BLaER1 treated with 17β-estradiol and CSF1 and Interleukin-3, amounts not matched to agents 10 nM and 100 nM (cell line): ENCODE results near the gene EFHD2.

Experiments used
- H3K27ac ChIP-seq, 11 experiments: shearing (Covaris generic); formaldehyde crosslinking; 2 replicates each; pipeline ENCODE4 v1.8.1; 2022
- H3K27me3 ChIP-seq, 11 experiments: shearing (Covaris generic); formaldehyde crosslinking; 2 replicates each; pipeline ENCODE4 v1.8.1; 2022
- H3K36me3 ChIP-seq, 11 experiments: shearing (Covaris generic); formaldehyde crosslinking; 2 replicates each; pipeline ENCODE4 v1.8.1; 2022
- H3K4me1 ChIP-seq, 10 experiments: shearing (Covaris generic); formaldehyde crosslinking; 2 replicates each; pipeline ENCODE4 v1.8.1; 2022
- H3K4me2 ChIP-seq, 11 experiments: shearing (Covaris generic); formaldehyde crosslinking; 2 replicates each; pipeline ENCODE4 v1.8.1; 2022
- H3K4me3 ChIP-seq, 10 experiments: shearing (Covaris generic); formaldehyde crosslinking; 2 replicates each; pipeline ENCODE4 v1.8.1; 2022
- H3K9ac ChIP-seq, 11 experiments: shearing (Covaris generic); formaldehyde crosslinking; 2 replicates each; pipeline ENCODE4 v1.8.1; 2022
- H3K9me3 ChIP-seq, 11 experiments: shearing (Covaris generic); formaldehyde crosslinking; replicated peaks in 1 of 11; 2 replicates each; pipeline ENCODE4 v1.8.1; 2022
- H4K20me1 ChIP-seq, 11 experiments: shearing (Covaris generic); formaldehyde crosslinking; 2 replicates each; pipeline ENCODE4 v1.8.1; 2022
- Cebpa-rat ChIP-seq, 11 experiments: shearing (Covaris generic); IDR thresholded peaks; 2 replicates each; pipeline ENCODE4 v1.8.1; 2022

EFHD2 gene

GRCh38 chr1:15406614-15407559 is 2.8 kb upstream of the EFHD2 start:
- H3K4me3 ChIP-seq: no peak overlapping the region
- H3K4me2 ChIP-seq: no peak overlapping the region
- no peak overlapping the region for H3K9ac ChIP-seq
- H3K27me3 ChIP-seq: peaks cover 0 to 17% (median 8%) of the 10 kb centered on the region in 11 experiments; a peak in 8 of 22 replicates
- H4K20me1 ChIP-seq: peaks cover 0 to 11% (median 5%) of the 10 kb centered on the region in 11 experiments; a peak in 9 of 22 replicates
- no peaks in the 10 kb centered on the region for H3K9me3 ChIP-seq
- H3K36me3 ChIP-seq: peaks cover 0 to 1% (median 0%) of the 10 kb centered on the region in 11 experiments; a peak in 4 of 22 replicates
- no peak for TF ChIP-seq Cebpa-rat (IDR thresholded peaks at IDR 0.05)
- H3K4me1 ChIP-seq: peaks cover 0 to 11% (median 8%) of the 10 kb centered on the region in 10 experiments; a peak in 16 of 20 replicates
- no peak overlapping the region for H3K27ac ChIP-seq

DNA sequence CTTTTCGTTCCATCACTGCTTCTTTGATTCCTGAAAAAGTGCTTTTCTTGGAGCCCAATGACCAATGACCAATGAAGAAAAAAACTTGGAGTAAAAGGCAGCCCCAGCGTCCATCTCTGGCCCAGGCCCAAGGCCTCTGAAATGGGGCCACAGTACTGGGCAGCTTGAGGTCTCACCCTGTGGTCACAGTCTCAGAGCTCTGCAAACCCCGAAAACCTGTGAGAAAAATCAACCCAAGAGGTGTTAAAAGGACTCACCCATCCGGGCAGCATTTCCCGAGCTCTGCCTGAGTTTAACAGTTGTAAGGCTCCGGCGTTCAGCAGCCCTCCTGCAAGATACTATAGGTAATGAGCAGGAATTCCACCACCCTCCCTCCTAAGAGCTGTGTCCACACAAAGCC is 2.1 kb upstream of the EFHD2 start:
- H3K4me1 ChIP-seq: peaks cover 3 to 17% (median 14%) of the 10 kb centered on the region in 10 experiments
- peaks cover 2 to 18% (median 10%) of the 10 kb centered on the region in 11 experiments; a peak in 18 of 22 replicates for H4K20me1 ChIP-seq
- H3K36me3 ChIP-seq: peaks cover 0 to 8% (median 7%) of the 10 kb centered on the region in 11 experiments; a peak in 12 of 22 replicates
- H3K27me3 ChIP-seq: peaks cover 0 to 17% (median 8%) of the 10 kb centered on the region in 11 experiments; a peak in 8 of 22 replicates
- H3K4me2 ChIP-seq: no peak overlapping the region
- H3K9me3 ChIP-seq: no peaks in the 10 kb centered on the region
- no peak overlapping the region for H3K27ac ChIP-seq
- H3K9ac ChIP-seq: no peak overlapping the region
- no peak overlapping the region for H3K4me3 ChIP-seq
- no peak for TF ChIP-seq Cebpa-rat (IDR thresholded peaks at IDR 0.05)

DNA sequence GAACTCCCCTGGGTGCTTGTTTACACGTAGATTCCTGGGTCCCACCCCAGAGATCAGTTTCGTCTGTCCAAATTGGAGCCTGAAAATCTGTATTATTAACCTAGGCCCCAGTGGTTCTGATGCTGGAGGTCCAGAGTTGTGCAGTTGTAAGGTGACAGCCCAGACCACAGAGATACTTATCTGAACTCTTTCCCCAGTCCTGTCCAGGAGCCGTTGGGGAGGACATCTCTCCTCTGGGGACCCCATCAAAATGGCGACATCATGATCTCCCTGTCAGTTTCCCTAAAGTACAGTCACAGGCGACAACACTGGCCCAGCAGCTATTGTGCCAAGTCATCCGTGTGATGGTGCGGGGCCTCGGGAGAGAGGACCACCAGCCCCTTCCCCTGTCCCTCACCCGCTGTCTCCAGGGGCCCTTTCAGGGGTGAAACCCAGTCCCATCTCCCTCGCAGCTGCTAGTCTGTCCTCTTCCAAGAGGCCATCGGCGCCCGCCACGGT is 749 bp upstream of the EFHD2 start:
- H3K27me3 ChIP-seq: peaks cover 0 to 17% (median 8%) of the 10 kb centered on the region in 11 experiments; a peak in 8 of 22 replicates
- H3K4me3 ChIP-seq: peak overlapping the region; percentile 73 to 99 (median 94)
- H3K9me3 ChIP-seq: no peaks in the 10 kb centered on the region
- H3K27ac ChIP-seq: peak overlapping the region; percentile 83 to 99 (median 93); a peak in 21 of 22 replicates
- peak overlapping the region; percentile 91 to 99 (median 97) for H3K4me2 ChIP-seq
- peaks cover 16 to 32% (median 24%) of the 10 kb centered on the region in 11 experiments; a peak in 21 of 22 replicates for H4K20me1 ChIP-seq
- peaks cover 6 to 21% (median 20%) of the 10 kb centered on the region in 11 experiments for H3K36me3 ChIP-seq
- peaks cover 17 to 30% (median 28%) of the 10 kb centered on the region in 10 experiments for H3K4me1 ChIP-seq
- TF ChIP-seq Cebpa-rat (IDR thresholded peaks at IDR 0.05): no peak
- peak overlapping the region; percentile 91 to 100 (median 97); a peak in 21 of 22 replicates for H3K9ac ChIP-seq

DNA sequence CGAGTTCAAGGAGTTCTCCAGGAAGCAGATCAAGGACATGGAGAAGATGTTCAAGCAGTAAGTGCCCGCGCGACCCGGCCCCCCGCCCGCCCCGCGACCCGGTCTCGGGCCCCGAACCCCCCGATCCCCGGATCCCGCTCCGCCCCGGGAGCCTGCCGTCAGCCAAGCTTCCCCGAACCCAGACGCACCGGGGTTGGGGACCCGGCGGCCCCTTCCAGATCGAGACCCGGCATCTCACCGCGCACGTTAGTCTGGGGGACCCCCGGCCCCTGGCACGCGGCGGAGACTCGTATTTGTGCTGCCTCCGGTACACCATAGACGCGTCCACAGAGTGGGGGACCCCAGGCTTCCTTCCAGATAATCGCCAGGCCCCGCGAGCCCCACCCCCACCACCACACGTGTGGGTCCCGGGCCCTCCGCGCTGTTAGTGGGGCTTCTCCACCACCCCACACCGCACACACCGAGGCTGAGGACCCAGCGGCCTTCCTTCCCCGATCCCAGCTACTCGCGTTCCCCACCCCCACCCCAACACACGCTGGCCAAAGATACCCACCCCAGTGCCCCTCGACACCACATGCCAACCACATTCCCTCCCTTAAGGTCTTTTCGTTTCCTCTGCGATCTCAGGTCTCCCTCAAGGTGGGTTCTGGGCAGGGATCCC is 665 bp downstream of the EFHD2 start:
- H3K4me1 ChIP-seq: peaks cover 31 to 44% (median 42%) of the 10 kb centered on the region in 10 experiments
- no peak for TF ChIP-seq Cebpa-rat (IDR thresholded peaks at IDR 0.05)
- peak overlapping the region; percentile 73 to 99 (median 94) for H3K4me3 ChIP-seq
- no peaks in the 10 kb centered on the region for H3K9me3 ChIP-seq
- peaks cover 30 to 46% (median 38%) of the 10 kb centered on the region in 11 experiments; a peak in 21 of 22 replicates for H4K20me1 ChIP-seq
- peak overlapping the region; percentile 83 to 99 (median 93) for H3K27ac ChIP-seq
- peaks cover 0 to 17% (median 8%) of the 10 kb centered on the region in 11 experiments; a peak in 8 of 22 replicates for H3K27me3 ChIP-seq
- H3K4me2 ChIP-seq: peak overlapping the region; percentile 94 to 99 (median 99)
- peak overlapping the region; percentile 91 to 100 (median 97) for H3K9ac ChIP-seq
- H3K36me3 ChIP-seq: peaks cover 20 to 35% (median 34%) of the 10 kb centered on the region in 11 experiments

GRCh38 chr1:15410884-15411245 is 1.2 kb downstream of the EFHD2 start:
- H3K4me3 ChIP-seq: peak overlapping the region; percentile 73 to 99 (median 94)
- H4K20me1 ChIP-seq: peaks cover 34 to 51% (median 41%) of the 10 kb centered on the region in 11 experiments; a peak in 21 of 22 replicates
- peak overlapping the region; percentile 91 to 100 (median 97) for H3K9ac ChIP-seq
- no peak for TF ChIP-seq Cebpa-rat (IDR thresholded peaks at IDR 0.05)
- peaks cover 0 to 17% (median 8%) of the 10 kb centered on the region in 11 experiments; a peak in 8 of 22 replicates for H3K27me3 ChIP-seq
- H3K4me1 ChIP-seq: peaks cover 36 to 49% (median 47%) of the 10 kb centered on the region in 10 experiments
- H3K36me3 ChIP-seq: peaks cover 23 to 41% (median 38%) of the 10 kb centered on the region in 11 experiments
- H3K27ac ChIP-seq: peak overlapping the region; percentile 83 to 99 (median 93)
- H3K9me3 ChIP-seq: no peaks in the 10 kb centered on the region
- H3K4me2 ChIP-seq: peak overlapping the region; percentile 94 to 99 (median 99)

DNA sequence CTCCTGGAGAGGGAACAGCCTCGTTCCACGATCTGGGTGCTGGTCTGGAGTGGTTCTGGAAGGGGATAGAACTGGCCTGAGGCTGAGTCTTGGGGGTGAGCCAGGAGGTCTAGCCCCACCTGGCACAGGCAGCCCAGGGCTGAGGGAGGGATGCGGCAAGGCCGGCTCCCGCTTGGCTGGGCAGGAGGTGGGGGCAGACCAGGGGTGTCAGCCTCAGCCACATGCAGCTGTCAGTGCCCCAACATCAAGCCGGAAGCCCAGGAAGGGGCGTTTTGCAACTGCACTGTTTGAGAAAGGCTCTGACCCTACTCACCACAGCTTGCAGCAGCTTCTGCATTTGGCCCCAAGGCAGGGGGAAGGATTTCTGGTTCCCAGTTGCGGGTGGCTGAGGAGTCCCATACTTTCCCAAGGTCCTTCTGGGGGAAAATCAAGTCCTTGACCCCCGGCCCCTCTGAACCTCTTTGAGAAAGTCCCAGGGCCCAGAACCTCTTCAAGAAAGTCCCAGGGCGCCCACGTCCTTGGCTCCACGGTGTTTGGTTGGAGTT is 2.0 kb downstream of the EFHD2 start:
- peaks cover 23 to 47% (median 42%) of the 10 kb centered on the region in 11 experiments for H3K36me3 ChIP-seq
- peak overlapping the region; percentile 73 to 99 (median 94) for H3K4me3 ChIP-seq
- no peaks in the 10 kb centered on the region for H3K9me3 ChIP-seq
- H3K9ac ChIP-seq: peak overlapping the region; percentile 91 to 100 (median 97)
- H3K4me2 ChIP-seq: peak overlapping the region; percentile 94 to 99 (median 99)
- peaks cover 44 to 57% (median 55%) of the 10 kb centered on the region in 10 experiments for H3K4me1 ChIP-seq
- peak overlapping the region; percentile 83 to 99 (median 93); a peak in 21 of 22 replicates for H3K27ac ChIP-seq
- H4K20me1 ChIP-seq: peaks cover 40 to 59% (median 47%) of the 10 kb centered on the region in 11 experiments; a peak in 21 of 22 replicates
- TF ChIP-seq Cebpa-rat (IDR thresholded peaks at IDR 0.05): peak in 9 of 11 experiments; percentile 78 to 100 (median 93); a peak in 17 of 22 replicates
- peaks cover 0 to 17% (median 8%) of the 10 kb centered on the region in 11 experiments; a peak in 8 of 22 replicates for H3K27me3 ChIP-seq

GRCh38 chr1:15412175-15412800 is 2.6 kb downstream of the EFHD2 start:
- peaks cover 0 to 17% (median 8%) of the 10 kb centered on the region in 11 experiments; a peak in 8 of 22 replicates for H3K27me3 ChIP-seq
- H3K4me3 ChIP-seq: peak overlapping the region; percentile 73 to 99 (median 94)
- peak overlapping the region; percentile 49 to 99 (median 93); a peak in 21 of 22 replicates for H3K27ac ChIP-seq
- H3K9me3 ChIP-seq: no peaks in the 10 kb centered on the region
- H4K20me1 ChIP-seq: peaks cover 41 to 65% (median 53%) of the 10 kb centered on the region in 11 experiments; a peak in 21 of 22 replicates
- peaks cover 50 to 64% (median 61%) of the 10 kb centered on the region in 10 experiments for H3K4me1 ChIP-seq
- peaks cover 23 to 53% (median 48%) of the 10 kb centered on the region in 11 experiments for H3K36me3 ChIP-seq
- no peak for TF ChIP-seq Cebpa-rat (IDR thresholded peaks at IDR 0.05)
- H3K4me2 ChIP-seq: peak overlapping the region; percentile 94 to 99 (median 99)
- peak overlapping the region; percentile 91 to 100 (median 97) for H3K9ac ChIP-seq
